Karpas-422 (cell line): ENCODE data around the gene ASB2. TPM values are rescaled to one million over a fixed set of nuclear protein-coding genes. Genes with fewer than 3 reads are reported as not detected.

ENCODE experiments used
- DNase-seq: peaks from one replicate; pipeline ENCODE4 v3.0.0-alpha.2; 2015
- H2AFZ ChIP-seq: fragments of 200-600 bp; sonication (generic); 2 replicates; pipeline ENCODE4 v1.6.1; 2014; ENCODE audit warnings: antibody characterized with exemption, low read length, mixed read lengths
- H3K27ac ChIP-seq: fragments of 200-600 bp; sonication (generic); 2 replicates; pipeline ENCODE4 v1.5.1; 2014; ENCODE audit warnings: mild to moderate bottlenecking, low read length, moderate library complexity
- H3K27me3 ChIP-seq: fragments of 200-600 bp; sonication (generic); 2 replicates; pipeline ENCODE4 v1.6.1; 2014; ENCODE audit warnings: low read length, mixed read lengths
- H3K36me3 ChIP-seq: fragments of 200-600 bp; sonication (generic); 2 replicates; pipeline ENCODE4 v1.6.1; 2014; ENCODE audit warnings: low read length, mixed read lengths; ENCODE audit not compliant: insufficient read depth
- H3K4me1 ChIP-seq: fragments of 200-600 bp; sonication (generic); 2 replicates; pipeline ENCODE4 v1.6.1; 2014; ENCODE audit warnings: mild to moderate bottlenecking, low read length, mixed read lengths
- H3K4me2 ChIP-seq: fragments of 200-600 bp; sonication (generic); 2 replicates; pipeline ENCODE4 v1.6.1; 2014; ENCODE audit warnings: low read length, low read depth, mild to moderate bottlenecking; ENCODE audit not compliant: poor library complexity, severe bottlenecking
- H3K4me3 ChIP-seq: fragments of 200-600 bp; sonication (generic); 2 replicates; pipeline ENCODE4 v1.5.1; 2014; ENCODE audit warnings: mild to moderate bottlenecking, antibody characterized with exemption, low read length, mixed read lengths
- H3K79me2 ChIP-seq: fragments of 200-600 bp; sonication (generic); 2 replicates; pipeline ENCODE4 v1.6.1; 2014; ENCODE audit warnings: mild to moderate bottlenecking, low read length, mixed read lengths
- H3K9ac ChIP-seq: fragments of 200-600 bp; sonication (generic); 2 replicates; pipeline ENCODE4 v1.6.0; 2014; ENCODE audit warnings: low read length
- H3K9me2 ChIP-seq: fragments of 200-600 bp; sonication (generic), shearing (Covaris generic); replicated peaks from 2 replicates; pipeline ENCODE4 v1.6.0; 2014; ENCODE audit warnings: mild to moderate bottlenecking, low read length, moderate library complexity; ENCODE audit not compliant: insufficient read depth
- H3K9me3 ChIP-seq: fragments of 300-700, 200-600 bp; sonication (generic); 2 replicates; pipeline ENCODE4 v1.6.1; 2014; ENCODE audit warnings: low read length, mixed read lengths
- H4K20me1 ChIP-seq: fragments of 200-600 bp; sonication (generic); 2 replicates; pipeline ENCODE4 v1.6.1; 2014; ENCODE audit warnings: mild to moderate bottlenecking, antibody characterized with exemption, low read length, low read depth; ENCODE audit not compliant: insufficient read depth
- total RNA-seq: library from RNA; depleted of rRNA; stranded (reverse); fragments of >200 nt; shearing (Covaris generic); gene quantifications from 2 replicates; pipeline ENCODE4 v1.2.3, GENCODE V29; 2014; ENCODE audit warnings: low replicate concordance

ASB2 gene
- total RNA-seq, 1 experiment from 2014 or later: 2.3 TPM

DNA sequence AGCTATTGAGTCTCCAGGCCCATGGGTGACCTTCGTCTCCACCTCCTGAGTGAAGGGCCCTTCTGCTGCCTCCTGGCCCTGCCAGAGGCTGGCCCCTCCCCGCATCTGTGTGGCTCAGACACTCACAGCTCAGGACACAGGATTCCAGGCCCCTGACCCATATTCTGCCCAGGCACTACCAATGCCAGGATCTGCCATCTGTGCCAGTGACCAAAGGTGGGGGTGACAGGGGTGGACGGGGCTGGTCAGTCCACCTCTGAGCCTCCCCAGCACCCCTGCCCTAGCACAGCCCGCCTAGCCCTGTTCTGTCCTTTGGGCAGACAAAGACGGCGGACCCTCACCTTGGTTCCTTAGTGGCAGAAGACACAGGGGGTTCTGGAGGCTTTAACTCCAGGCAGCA, 2.8 kb downstream of the ASB2 start:
- Histone ChIP-seq H3K27me3 (no peaks in the 10 kb centered on the region; the same call in 1 of the 2 replicates), H3K9me2 (no peaks in the 10 kb centered on the region), H3K9ac (no peak overlapping the region), H3K36me3 (no peaks in the 10 kb centered on the region), H3K79me2 (no peaks in the 10 kb centered on the region), H3K4me2 (no peak overlapping the region), H2AFZ (no peak overlapping the region), H3K4me3 (no peak overlapping the region), H3K27ac (no peak overlapping the region), H3K9me3 (no peaks in the 10 kb centered on the region), H4K20me1 (peaks cover 48% of the 10 kb centered on the region; the same call in 1 of the 2 replicates), H3K4me1 (peaks cover 82% of the 10 kb centered on the region)
- no peak for DNase-seq

DNA sequence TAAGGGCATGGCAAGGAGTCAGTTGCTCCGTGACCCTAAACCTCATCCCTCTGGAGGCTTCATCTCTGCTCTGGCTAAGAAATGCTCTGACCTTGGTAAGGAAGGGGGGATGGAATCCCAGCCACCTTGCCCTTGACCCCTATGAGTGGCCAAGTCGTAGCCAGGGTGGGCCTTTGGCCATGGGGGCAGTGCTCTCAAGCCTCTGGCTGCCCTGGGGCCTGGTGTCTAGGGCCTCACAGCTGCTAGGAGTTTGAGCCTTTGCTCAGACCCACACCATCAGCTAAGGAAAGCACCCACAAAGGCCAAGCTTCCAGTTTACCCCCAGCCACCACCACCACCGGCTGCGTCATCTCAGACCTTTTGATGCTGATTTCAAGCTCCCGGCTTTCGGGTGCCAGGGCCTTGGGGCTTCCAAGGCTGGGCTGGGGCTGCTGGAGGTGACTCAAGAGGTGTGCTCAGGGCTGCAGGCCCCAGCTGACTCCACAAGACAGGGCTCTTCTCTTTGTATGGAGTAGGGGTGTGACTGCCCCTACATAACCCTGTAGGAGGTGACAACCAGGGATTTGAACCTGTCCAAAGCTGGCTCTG, 3.7 kb downstream of the ASB2 start:
- H3K36me3 ChIP-seq: no peaks in the 10 kb centered on the region
- H3K27ac ChIP-seq: no peak overlapping the region
- H3K9me2 ChIP-seq: no peaks in the 10 kb centered on the region
- H3K4me3 ChIP-seq: no peak overlapping the region
- no peak overlapping the region for H2AFZ ChIP-seq
- no peak overlapping the region for H3K4me2 ChIP-seq
- H3K27me3 ChIP-seq: no peaks in the 10 kb centered on the region; the same call in 1 of the 2 replicates
- peaks cover 82% of the 10 kb centered on the region for H3K4me1 ChIP-seq
- no peaks in the 10 kb centered on the region for H3K9me3 ChIP-seq
- peaks cover 53% of the 10 kb centered on the region; the same call in 1 of the 2 replicates for H4K20me1 ChIP-seq
- H3K79me2 ChIP-seq: no peaks in the 10 kb centered on the region
- no peak for DNase-seq
- H3K9ac ChIP-seq: no peak overlapping the region

DNA sequence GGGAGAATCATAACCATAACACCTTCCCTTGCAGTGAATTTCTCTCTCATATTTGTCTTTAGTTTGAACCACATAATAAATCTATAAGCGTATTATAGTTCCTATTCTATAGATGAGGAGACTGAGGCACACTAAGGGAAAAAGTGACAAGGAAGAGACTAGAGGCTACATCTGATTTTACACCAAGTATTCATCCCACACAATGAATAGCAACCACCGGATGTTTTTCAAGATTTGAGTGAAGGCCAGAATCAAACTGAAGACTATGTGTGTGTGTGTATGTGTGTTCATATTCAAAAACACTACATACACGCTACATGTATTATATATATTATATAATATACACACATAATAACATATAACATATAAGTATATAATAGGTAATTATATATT, 4.7 kb downstream of the ASB2 start:
- H3K4me1 ChIP-seq: peaks cover 78% of the 10 kb centered on the region
- H3K27ac ChIP-seq: no peak overlapping the region

DNA sequence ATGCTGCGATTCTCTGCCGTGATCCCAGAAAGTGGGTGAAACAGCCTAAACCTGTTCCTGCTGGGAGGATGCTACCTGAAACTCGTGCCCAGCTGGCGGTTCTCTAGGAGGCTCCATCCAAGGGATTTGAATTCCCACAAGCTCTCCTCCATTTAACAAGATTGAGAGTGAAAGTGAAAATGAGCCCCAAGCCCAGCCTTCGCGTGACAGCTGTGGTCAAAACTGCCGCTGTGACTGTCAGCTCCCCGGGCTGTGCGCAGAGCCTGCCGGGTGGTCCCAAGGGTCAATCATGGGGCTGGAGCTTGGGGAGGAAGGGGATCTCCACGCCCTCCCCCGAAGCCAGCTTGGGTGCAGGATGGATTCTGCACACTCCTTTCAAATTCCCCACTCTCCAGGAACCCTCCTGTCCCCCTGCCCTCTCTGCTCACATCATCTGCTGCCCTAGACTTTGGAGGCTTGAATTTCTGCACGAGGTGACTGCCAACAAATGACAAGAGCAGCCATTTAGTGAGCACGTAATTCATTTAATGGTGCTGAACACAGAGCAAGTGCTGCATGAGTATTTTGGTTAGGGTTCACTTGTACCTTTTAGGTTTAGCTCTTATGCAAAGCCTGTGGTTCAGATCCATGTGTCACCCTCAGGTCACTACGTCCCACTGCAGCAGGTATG, 5.3 kb downstream of the ASB2 start:
- Histone ChIP-seq H3K27ac (no peak overlapping the region), H3K36me3 (no peaks in the 10 kb centered on the region), H2AFZ (no peak overlapping the region), H3K4me1 (peaks cover 73% of the 10 kb centered on the region), H4K20me1 (peaks cover 53% of the 10 kb centered on the region; the same call in 1 of the 2 replicates), H3K27me3 (no peaks in the 10 kb centered on the region; the same call in 1 of the 2 replicates), H3K4me3 (peak overlapping the region; percentile 58), H3K9ac (peak overlapping the region; percentile 40), H3K4me2 (peak overlapping the region; percentile 64), H3K9me2 (no peaks in the 10 kb centered on the region), H3K79me2 (no peaks in the 10 kb centered on the region), H3K9me3 (no peaks in the 10 kb centered on the region)
- peak; percentile 86 for DNase-seq

More for the DNA sequence above, 4.7 kb downstream of the ASB2 start:
- H3K9ac ChIP-seq: no peak overlapping the region
- peaks cover 53% of the 10 kb centered on the region; the same call in 1 of the 2 replicates for H4K20me1 ChIP-seq
- H3K27me3 ChIP-seq: no peaks in the 10 kb centered on the region; the same call in 1 of the 2 replicates
- peak overlapping the region; percentile 58; the same call in 1 of the 2 replicates for H3K4me3 ChIP-seq
- H3K79me2 ChIP-seq: no peaks in the 10 kb centered on the region
- H3K4me2 ChIP-seq: peak overlapping the region; percentile 64
- DNase-seq: no peak
- H3K9me2 ChIP-seq: no peaks in the 10 kb centered on the region
- no peaks in the 10 kb centered on the region for H3K36me3 ChIP-seq
- no peak overlapping the region for H2AFZ ChIP-seq
- H3K9me3 ChIP-seq: no peaks in the 10 kb centered on the region

DNA sequence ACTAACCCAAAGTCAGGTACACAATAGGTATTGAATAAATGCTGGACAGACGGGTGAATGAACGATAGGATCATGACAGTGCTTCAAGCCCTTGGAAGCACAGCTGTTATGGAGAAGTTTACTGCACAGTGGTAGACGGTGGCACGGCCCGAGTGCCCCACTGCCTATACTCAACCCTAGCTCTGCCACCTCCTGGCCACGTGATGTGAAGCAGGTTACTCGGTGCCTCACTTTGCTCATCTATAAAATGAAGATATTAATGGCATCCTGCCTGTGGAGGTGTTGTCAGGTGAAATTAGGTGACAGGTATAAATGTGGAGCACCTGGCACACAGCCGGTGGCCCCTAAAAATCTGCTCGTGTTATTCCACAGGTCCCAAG, 5.8 kb downstream of the ASB2 start:
- Histone ChIP-seq H3K9me3 (no peaks in the 10 kb centered on the region), H3K9me2 (no peaks in the 10 kb centered on the region), H3K4me2 (peak overlapping the region; percentile 64), H2AFZ (no peak overlapping the region), H3K79me2 (no peaks in the 10 kb centered on the region), H4K20me1 (peaks cover 50% of the 10 kb centered on the region; the same call in 1 of the 2 replicates), H3K27me3 (no peaks in the 10 kb centered on the region; the same call in 1 of the 2 replicates), H3K36me3 (no peaks in the 10 kb centered on the region), H3K4me1 (peaks cover 68% of the 10 kb centered on the region), H3K4me3 (peak overlapping the region; percentile 58), H3K9ac (peak overlapping the region; percentile 40), H3K27ac (no peak overlapping the region)
- DNase-seq: peak; percentile 87

DNA sequence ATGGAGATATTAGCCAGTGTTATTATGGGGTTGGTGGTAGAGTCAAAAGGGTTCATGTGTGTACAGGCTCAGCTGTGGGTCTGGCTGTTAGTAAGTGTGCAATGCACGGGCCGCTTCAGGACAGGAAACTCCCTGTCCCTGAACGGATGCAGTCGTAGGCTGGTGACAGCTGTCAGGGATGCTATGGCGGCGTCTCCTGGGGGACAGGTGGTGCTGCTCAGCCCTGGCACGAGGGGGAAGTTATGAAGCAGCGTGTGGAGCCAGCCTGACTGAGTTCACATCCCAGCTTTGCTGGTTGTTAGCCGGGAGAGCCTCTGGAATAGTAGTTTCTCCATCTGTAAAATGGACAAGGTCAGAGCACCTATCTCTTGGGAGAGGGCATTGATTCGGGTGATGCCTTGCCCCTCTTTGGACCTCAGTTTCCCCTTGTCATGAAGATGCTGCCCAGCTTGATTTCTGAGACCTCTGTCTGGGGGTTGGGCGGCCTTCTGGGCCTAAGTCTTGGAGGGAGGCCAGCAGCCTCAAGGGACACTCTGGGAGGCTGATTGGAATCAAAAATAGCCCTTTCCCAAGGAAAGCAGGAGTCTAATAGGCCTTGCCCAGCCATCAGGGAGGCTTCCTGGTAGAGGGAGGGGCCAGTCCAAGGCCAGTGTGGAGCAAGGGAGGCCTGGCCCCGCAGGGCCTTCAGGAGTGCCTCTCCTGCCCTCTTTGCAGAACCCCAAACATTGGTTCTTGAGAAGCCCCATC, 7.1 kb downstream of the ASB2 start:
- Histone ChIP-seq H3K79me2 (no peaks in the 10 kb centered on the region), H3K27me3 (no peaks in the 10 kb centered on the region), H3K36me3 (no peaks in the 10 kb centered on the region), H3K4me1 (peaks cover 54% of the 10 kb centered on the region), H3K9me3 (no peaks in the 10 kb centered on the region), H4K20me1 (peaks cover 39% of the 10 kb centered on the region; the same call in 1 of the 2 replicates), H3K4me2 (peak overlapping the region; percentile 3), H3K9me2 (no peaks in the 10 kb centered on the region), H3K4me3 (no peak overlapping the region), H3K9ac (no peak overlapping the region), H3K27ac (no peak overlapping the region), H2AFZ (no peak overlapping the region)
- peak; percentile 73 for DNase-seq

DNA sequence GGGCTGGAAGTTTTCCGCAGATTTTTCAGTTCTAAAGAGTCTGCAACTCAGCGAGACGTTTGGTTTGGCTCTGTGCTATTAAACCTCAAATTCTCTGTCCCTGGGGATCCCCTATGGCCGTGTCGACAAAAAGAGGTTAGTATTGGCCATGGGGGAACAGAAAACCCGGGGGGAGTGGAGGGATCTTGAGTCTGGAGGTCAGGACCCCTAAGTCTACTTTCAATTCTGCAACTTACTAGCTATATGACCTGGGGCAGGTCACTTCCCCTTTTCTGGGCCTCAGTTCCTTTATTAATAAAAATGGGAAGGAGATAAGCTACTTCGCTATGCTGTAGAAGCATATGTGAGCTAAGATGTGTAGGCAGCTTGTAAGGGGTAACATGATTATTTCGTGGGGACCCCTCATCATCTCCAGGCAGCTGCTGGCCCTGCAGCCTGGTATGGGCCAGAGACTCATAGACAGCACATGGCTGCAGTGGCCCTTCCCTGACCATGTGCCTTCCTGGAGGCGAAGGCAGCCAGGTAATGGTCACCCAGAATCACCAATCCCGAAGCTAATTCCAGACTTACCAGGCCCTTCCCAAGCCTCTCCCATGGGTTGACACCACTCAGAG, 8.6 kb downstream of the ASB2 start:
- H3K4me2 ChIP-seq: peak overlapping the region; percentile 48
- H3K4me3 ChIP-seq: peak overlapping the region; percentile 13; the same call in 1 of the 2 replicates
- peaks cover 50% of the 10 kb centered on the region for H3K4me1 ChIP-seq
- peak; percentile 94 for DNase-seq
- no peaks in the 10 kb centered on the region for H3K79me2 ChIP-seq
- H2AFZ ChIP-seq: no peak overlapping the region
- H3K36me3 ChIP-seq: no peaks in the 10 kb centered on the region
- peaks cover 28% of the 10 kb centered on the region; the same call in 1 of the 2 replicates for H4K20me1 ChIP-seq
- H3K9me2 ChIP-seq: no peaks in the 10 kb centered on the region
- H3K27me3 ChIP-seq: no peaks in the 10 kb centered on the region
- H3K9me3 ChIP-seq: no peaks in the 10 kb centered on the region
- no peak overlapping the region for H3K27ac ChIP-seq
- peak overlapping the region; percentile 8; the same call in 1 of the 2 replicates for H3K9ac ChIP-seq
